Stimulated activated memory B cell treated with anti-CD40 and anti-IgM and Interleukin-4, amounts not matched to agents 10 μg/mL and 1 μg/mL and 100 μg/mL, for 72 hours (primary cell): ENCODE results near the gene PHF19.

Experiments
- ATAC-seq: fragments of 150-1000 bp; cut with Tn5 transposase; 2 replicates; pipeline ENCODE4 v1.10.0; 2021
- H3K27ac Mint-ChIP-seq: one replicate; pipeline ENCODE4 v1.8.0; 2022; ENCODE audit warnings: mild to moderate bottlenecking, mixed read lengths
- H3K27me3 Mint-ChIP-seq: one replicate; pipeline ENCODE4 v1.8.0; 2022; ENCODE audit warnings: mixed read lengths
- H3K36me3 Mint-ChIP-seq: one replicate; pipeline ENCODE4 v1.8.0; 2022; ENCODE audit warnings: mixed read lengths
- H3K4me1 Mint-ChIP-seq: one replicate; pipeline ENCODE4 v1.8.0; 2022; ENCODE audit warnings: mixed read lengths
- H3K4me3 Mint-ChIP-seq: one replicate; pipeline ENCODE4 v1.8.0; 2022; ENCODE audit warnings: mild to moderate bottlenecking, moderate library complexity, mixed read lengths
- H3K9me3 Mint-ChIP-seq: one replicate; pipeline ENCODE4 v1.8.0; 2022; ENCODE audit warnings: mixed read lengths

Gene PHF19

DNA sequence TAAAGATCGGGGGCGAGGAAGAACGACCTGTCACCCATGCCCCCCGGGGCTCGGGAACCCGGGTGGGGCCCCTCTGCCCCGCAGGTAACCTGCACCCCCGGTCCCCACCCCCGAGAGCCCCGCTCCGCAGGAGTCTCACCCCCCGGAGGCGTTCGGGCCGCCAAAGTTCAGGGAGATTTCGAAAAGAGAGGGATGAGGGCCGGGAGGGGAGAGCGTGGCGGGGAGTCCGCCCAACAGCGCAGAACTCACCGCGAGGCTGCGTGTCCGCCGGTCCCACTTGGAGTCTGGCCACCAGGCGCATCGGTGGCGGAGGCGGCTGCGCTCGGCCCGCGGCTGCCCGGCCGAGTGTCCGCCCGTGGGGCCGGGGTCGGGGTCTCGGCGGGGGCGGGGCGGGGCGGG is at the start of gene PHF19:
TSS of gene PHF19 (minus strand) at position 347 of the 399 bp plus-strand sequence. CDS start 2,447 bp downstream, outside the sequence.
- H3K27me3 Mint-ChIP-seq, result peaks cover 24% of the 10 kb centered on the region
- H3K27ac Mint-ChIP-seq, result peak within 1 kb of the TSS; percentile 82
- H3K4me3 Mint-ChIP-seq, result peak within 1 kb of the TSS; percentile 86
- peaks cover 23% of the 10 kb centered on the region for H3K36me3 Mint-ChIP-seq
- peaks cover 54% of the 10 kb centered on the region for H3K4me1 Mint-ChIP-seq
- H3K9me3 Mint-ChIP-seq, result no peaks in the 10 kb centered on the region
- peak; percentile 21 for ATAC-seq

DNA sequence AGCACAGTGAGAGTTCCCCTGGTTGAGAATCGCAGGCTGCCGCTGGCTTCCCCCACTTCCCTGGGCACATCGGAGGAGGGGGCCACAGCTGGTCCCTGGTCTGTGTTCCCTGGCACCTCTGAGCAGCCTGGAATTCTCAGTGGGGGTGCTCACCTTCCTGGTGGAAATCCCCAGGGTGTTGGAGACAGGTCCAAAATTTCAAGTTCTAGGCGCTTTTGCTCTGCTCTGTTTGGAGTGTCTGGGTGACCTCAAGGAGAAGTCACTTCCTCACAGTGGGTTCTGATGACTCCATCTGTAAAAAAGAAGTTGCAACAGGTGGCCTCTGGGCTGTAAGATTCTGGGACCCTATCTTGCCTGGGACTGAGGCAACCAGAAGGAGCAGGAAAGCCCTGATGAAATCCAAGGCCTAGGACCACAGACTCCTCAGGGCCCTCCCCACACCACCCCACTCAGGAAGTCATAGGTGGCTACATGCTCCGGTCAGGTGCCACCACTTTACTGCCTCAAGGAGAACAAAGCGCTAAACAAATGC is 49.5 kb upstream of the PHF19 start, which contains the start of gene TRAF1:
TSS of gene TRAF1 (minus strand) at position 400 of the 532 bp plus-strand sequence. CDS start 721 bp downstream, outside the sequence.
- no peaks in the 10 kb centered on the region for H3K9me3 Mint-ChIP-seq
- H3K4me1 Mint-ChIP-seq, result peaks cover 91% of the 10 kb centered on the region
- peak within 1 kb of the TSS; percentile 98 for H3K27ac Mint-ChIP-seq
- H3K36me3 Mint-ChIP-seq, result peaks cover 44% of the 10 kb centered on the region
- ATAC-seq, result peak; percentile 66
- H3K27me3 Mint-ChIP-seq, result no peaks in the 10 kb centered on the region
- peak within 1 kb of the TSS; percentile 94 for H3K4me3 Mint-ChIP-seq

DNA sequence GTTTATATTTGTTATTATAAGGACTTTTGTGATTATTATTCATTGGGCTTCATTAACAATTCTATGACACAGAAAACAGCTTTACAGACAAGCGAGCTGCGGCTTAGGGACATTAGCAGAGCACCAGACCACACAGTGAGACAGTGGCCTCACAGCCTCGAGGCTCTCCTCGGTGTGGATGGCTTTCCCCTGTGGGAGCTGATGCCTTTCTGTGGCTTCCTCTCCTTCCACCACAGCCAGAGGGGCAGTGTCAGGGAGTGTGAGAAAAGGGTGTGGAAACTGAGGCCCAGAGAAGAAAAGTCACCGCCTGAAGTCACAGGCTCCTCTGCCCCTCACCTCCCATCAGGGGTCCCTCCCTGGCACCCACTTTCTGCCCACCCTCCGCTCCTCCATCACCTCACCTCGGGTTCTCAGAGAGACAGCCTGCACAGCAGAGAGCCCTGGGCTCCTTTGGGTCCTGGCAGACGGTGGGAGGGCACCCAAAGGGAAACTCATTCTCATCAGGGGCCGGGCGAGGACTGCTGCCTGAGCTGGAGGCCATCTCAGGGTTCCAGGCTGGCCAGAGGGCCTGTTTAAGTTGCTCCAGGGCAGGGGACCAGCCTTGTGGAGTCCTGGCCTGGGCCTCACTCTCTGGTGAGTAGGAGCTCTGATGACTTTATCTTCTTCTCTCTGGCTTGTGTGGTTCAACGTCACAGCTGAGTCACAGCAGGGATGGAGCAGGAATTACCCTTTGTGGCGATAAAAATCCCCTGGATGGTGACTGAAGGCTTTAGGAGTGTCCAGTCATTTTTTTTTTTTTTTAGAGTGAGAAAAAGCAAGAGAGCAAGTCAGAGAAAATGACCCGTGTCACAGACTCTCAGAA is 48.8 kb upstream of the PHF19 start:
- ATAC-seq, result peak; percentile 80
- Mint-ChIP-seq H3K36me3 (peaks cover 51% of the 10 kb centered on the region), H3K27ac (peak overlapping the region; percentile 98), H3K4me3 (peak overlapping the region; percentile 94), H3K4me1 (peaks cover 91% of the 10 kb centered on the region), H3K27me3 (no peaks in the 10 kb centered on the region), H3K9me3 (no peaks in the 10 kb centered on the region)

DNA sequence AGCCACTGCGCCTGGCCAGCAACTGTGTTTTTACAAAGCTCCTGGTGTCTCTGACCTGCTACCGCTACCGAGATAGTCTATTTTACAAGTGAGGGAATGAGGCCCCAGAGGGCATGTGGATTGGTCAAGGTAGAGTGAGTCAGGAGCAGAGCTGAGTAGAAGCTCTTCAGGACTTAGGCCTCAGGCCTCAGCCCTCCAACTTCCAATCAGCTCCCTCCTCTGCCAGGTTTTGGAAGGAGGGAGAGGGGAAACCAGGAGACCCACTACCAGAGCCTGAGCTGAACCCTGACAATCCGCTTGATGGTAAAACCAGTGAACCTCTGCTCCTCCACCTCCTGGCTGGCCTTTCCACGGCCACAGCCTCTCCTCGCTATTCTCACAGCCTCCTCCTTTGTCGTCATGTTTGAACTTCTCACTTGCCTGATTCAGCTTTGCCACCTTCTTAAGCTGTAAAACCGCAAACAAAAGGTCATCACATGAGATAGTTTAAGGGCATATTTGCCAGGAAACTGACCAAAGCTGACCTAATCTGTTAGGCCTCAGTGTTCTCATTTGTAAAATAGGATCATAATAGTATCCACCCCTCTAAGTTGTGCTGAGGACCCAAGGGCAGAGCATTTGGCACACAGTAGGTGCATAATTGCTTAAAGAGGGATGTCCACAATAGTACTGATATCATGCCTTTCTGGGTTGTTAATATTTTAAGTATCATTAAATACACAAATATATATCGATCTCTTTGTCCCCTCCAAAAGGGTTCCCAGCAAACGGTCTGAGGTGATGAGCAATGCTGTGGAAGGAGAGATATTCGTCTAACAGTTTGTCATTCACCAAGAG is 47.9 kb upstream of the PHF19 start:
- H3K27me3 Mint-ChIP-seq, result no peaks in the 10 kb centered on the region
- peaks cover 59% of the 10 kb centered on the region for H3K36me3 Mint-ChIP-seq
- peak overlapping the region; percentile 98 for H3K27ac Mint-ChIP-seq
- peaks cover 91% of the 10 kb centered on the region for H3K4me1 Mint-ChIP-seq
- H3K9me3 Mint-ChIP-seq, result no peaks in the 10 kb centered on the region
- H3K4me3 Mint-ChIP-seq, result peak overlapping the region; percentile 94
- peak; percentile 34 for ATAC-seq

GRCh38 chr9:120923620-120924328 is 46.8 kb upstream of the PHF19 start:
- Mint-ChIP-seq H3K4me3 (peak overlapping the region; percentile 94), H3K27ac (peak overlapping the region; percentile 98), H3K36me3 (peaks cover 70% of the 10 kb centered on the region), H3K9me3 (no peaks in the 10 kb centered on the region), H3K27me3 (no peaks in the 10 kb centered on the region), H3K4me1 (peaks cover 93% of the 10 kb centered on the region)
- no peak for ATAC-seq

- peaks cover 90% of the 10 kb centered on the region for H3K4me1 Mint-ChIP-seq
- H3K9me3 Mint-ChIP-seq, result no peaks in the 10 kb centered on the region
- H3K4me3 Mint-ChIP-seq, result peak overlapping the region; percentile 94
- ATAC-seq, result no peak
- H3K27ac Mint-ChIP-seq, result peak overlapping the region; percentile 98
- no peaks in the 10 kb centered on the region for H3K27me3 Mint-ChIP-seq
- H3K36me3 Mint-ChIP-seq, result peaks cover 80% of the 10 kb centered on the region
Measured at GRCh38 chr9:120922404-120923195, 45.6 kb upstream of the PHF19 start.

DNA sequence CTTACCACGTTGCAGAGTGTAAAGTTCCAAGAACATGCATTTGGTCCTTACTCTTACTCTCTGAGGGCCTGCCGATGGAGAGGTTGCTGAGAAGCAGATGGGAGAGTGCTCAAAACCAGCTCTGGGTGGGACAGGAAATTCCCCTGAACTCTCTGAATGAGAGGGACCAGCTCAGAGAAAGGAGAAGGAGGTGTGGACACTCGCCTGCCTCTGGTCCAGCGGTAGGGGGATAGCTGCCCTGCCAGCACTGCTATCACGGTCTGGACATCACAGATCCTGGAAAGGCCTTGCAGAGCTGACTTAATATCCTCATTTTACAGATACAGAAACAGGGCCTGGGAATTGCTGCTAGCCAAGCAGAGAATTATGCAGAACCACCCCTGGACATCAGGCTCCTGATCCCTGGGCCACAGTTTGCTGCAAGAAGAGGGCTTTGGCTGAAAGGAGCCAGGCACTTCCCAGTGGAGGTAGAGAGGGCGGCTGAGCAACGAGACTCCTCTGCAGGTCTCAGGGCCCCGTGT is 44.7 kb upstream of the PHF19 start:
- Mint-ChIP-seq H3K9me3 (peaks cover 2% of the 10 kb centered on the region), H3K27me3 (no peaks in the 10 kb centered on the region), H3K27ac (peak overlapping the region; percentile 98), H3K36me3 (peaks cover 89% of the 10 kb centered on the region), H3K4me1 (peaks cover 90% of the 10 kb centered on the region), H3K4me3 (peak overlapping the region; percentile 94)
- no peak for ATAC-seq

DNA sequence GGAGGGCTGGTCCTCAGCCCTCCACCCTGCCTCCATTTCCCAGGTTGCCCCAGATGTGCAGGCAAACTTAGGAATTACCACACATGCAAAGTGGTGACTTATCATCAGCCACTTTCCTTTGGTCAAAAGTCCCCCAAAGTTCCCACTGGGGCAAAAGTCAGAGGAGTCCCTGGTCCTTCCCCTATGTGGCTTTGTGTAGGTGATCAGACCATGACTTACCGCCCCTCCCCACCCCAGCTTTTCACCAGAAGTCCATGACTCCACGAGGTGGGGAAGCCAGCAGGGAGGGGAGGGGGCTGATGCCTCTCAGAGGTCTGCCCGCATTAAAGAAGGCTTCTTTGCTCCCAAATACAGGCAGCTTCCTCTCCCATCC is 43.8 kb upstream of the PHF19 start:
- Mint-ChIP-seq H3K9me3 (peaks cover 2% of the 10 kb centered on the region), H3K27me3 (no peaks in the 10 kb centered on the region), H3K36me3 (peaks cover 95% of the 10 kb centered on the region), H3K4me1 (peaks cover 90% of the 10 kb centered on the region), H3K27ac (peak overlapping the region; percentile 98), H3K4me3 (peak overlapping the region; percentile 94)
- ATAC-seq, result peak; percentile 59

DNA sequence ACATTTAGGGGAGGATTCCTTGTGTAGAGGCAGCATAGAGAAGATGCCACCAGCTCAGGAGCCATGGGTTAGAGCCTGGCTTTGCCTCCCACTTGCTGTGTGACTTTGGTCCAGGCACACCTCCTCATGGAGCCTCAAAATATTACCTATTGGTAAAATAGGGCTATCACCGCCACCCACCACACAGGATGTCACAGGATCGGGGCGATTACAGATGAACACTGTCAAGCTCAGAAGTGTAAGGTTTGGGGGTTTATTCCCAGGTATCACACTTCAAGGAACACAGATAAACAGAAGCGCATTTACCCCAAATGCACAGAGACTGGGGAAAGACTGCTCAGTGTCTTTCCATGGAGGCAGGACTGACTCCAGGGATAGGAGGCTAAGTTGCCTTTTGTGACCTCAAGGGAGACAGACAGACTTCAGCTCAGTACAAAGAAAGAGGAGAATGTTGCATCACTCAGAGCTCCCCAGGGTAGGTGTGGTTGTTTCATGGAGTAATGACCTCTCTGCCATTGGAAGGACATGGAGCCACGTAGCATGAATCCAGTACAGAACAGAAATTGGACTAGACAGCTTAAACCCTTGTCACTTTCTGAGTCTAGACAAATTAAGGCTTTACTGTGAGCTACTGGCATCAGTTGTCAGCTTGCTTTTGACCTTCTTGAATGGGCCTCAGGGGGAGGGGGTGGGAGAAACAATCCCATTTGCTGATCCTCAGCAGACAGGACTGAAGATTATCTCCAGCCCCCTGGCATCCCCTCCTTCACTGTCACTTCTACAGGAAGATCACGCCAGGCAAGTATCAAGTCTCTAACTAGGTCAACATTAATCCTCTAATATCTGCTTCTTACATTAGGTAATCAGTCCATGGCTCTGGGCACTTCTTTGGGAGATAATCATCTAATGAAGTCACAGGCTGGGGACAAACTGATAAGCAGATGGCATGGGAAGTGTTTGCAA is 43.1 kb upstream of the PHF19 start:
- Mint-ChIP-seq H3K9me3 (peaks cover 2% of the 10 kb centered on the region), H3K36me3 (peaks cover 96% of the 10 kb centered on the region), H3K27ac (peak overlapping the region; percentile 98), H3K4me1 (peaks cover 86% of the 10 kb centered on the region), H3K27me3 (no peaks in the 10 kb centered on the region), H3K4me3 (peak overlapping the region; percentile 94)
- ATAC-seq, result no peak

- Mint-ChIP-seq H3K36me3 (peaks cover 96% of the 10 kb centered on the region), H3K9me3 (peaks cover 2% of the 10 kb centered on the region), H3K4me1 (peaks cover 84% of the 10 kb centered on the region), H3K4me3 (peak overlapping the region; percentile 94), H3K27ac (peak overlapping the region; percentile 98), H3K27me3 (no peaks in the 10 kb centered on the region)
- no peak for ATAC-seq
Measured at GRCh38 chr9:120918931-120919842, 42.2 kb upstream of the PHF19 start.

DNA sequence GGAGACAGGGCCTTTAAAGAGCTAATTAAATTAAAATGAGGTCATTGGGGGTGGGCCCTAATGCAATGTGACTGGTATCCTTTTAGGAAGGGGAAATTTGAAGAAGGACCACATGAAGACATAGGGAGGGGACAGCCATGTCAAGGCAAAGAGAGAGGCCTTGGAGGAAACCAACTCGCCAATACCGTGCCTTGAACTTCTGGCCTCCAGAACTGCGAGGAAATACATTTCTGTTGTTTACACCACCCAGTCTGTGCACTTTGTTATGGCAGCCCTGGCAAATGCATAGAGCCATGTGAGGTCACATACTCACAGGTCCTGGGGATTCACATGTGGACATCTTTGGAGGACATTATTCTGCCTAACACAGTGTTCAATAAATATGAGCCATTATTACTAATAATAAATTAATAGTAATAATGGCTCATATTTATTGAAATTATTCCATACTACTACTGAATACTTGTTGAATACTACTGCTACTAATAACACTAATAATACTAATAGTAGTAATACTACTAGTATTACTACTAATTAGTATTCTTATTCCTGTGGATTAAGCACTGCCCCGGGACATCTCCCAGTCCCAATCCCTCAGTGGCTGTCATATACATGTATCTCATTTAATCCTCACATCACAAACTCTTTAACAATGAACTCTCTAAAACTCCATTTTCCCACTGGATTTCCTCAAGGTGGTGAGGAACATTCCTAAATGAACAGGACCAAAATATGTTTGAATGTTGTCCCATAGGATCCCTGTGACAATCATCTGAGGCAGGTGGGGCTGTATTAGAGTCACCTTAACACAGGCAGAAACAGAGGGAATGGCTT is 41.2 kb upstream of the PHF19 start:
- Mint-ChIP-seq H3K4me3 (peak overlapping the region; percentile 94), H3K27ac (peak overlapping the region; percentile 98), H3K9me3 (peaks cover 2% of the 10 kb centered on the region), H3K27me3 (no peaks in the 10 kb centered on the region), H3K36me3 (peaks cover 96% of the 10 kb centered on the region), H3K4me1 (peaks cover 84% of the 10 kb centered on the region)
- ATAC-seq, result no peak
